IMR-90 (cell line): ENCODE measurements around the gene HEPHL1.

ENCODE experiments used
- BHLHE40 ChIP-seq: fragments of 150-350 bp; IDR thresholded peaks from 2 replicates; pipeline ENCODE4 v1.6.1; 2016; ENCODE audit warnings: mild to moderate bottlenecking, low read depth, low read length
- CEBPB ChIP-seq: IDR thresholded peaks from 2 replicates; pipeline ENCODE4 v1.6.1; 2012; ENCODE audit warnings: low read depth, low read length, improper control_type of control experiment
- CHD1 ChIP-seq: IDR thresholded peaks from 2 replicates; pipeline ENCODE4 v1.6.1; 2012; ENCODE audit warnings: low read depth, low read length, improper control_type of control experiment
- ELK1 ChIP-seq: fragments of 150-350 bp; IDR thresholded peaks from 2 replicates; pipeline ENCODE4 v1.6.1; 2016; ENCODE audit warnings: low read depth, mild to moderate bottlenecking, low read length, moderate library complexity, borderline replicate concordance
- FOS ChIP-seq: fragments of 150-350 bp; IDR thresholded peaks from 2 replicates; pipeline ENCODE4 v1.6.1; 2016; ENCODE audit warnings: low read depth, low read length
- MAFK ChIP-seq: IDR thresholded peaks from 2 replicates; pipeline ENCODE4 v1.6.1; 2012; ENCODE audit warnings: low read depth, low read length, improper control_type of control experiment
- MXI1 ChIP-seq: IDR thresholded peaks from 2 replicates; pipeline ENCODE4 v1.6.1; 2012; ENCODE audit warnings: low read depth, mild to moderate bottlenecking, low read length, moderate library complexity, borderline replicate concordance
- NFE2L2 ChIP-seq: fragments of 150-350 bp; IDR thresholded peaks from 2 replicates; pipeline ENCODE4 v1.6.1; 2016; ENCODE audit warnings: low read depth, mild to moderate bottlenecking, low read length
- POLR2A ChIP-seq: IDR thresholded peaks from 2 replicates; pipeline ENCODE4 v1.6.1; 2012; ENCODE audit warnings: mild to moderate bottlenecking, low read depth, low read length
- RAD21 ChIP-seq: IDR thresholded peaks from 2 replicates; pipeline ENCODE4 v1.6.1; 2012; ENCODE audit warnings: low read length, improper control_type of control experiment
- RFX5 ChIP-seq: IDR thresholded peaks from 2 replicates; pipeline ENCODE4 v1.8.0; 2012; ENCODE audit warnings: low read depth, mild to moderate bottlenecking, low read length, moderate library complexity
- SMC3 ChIP-seq: fragments of 150-350 bp; IDR thresholded peaks from 2 replicates; pipeline ENCODE4 v1.6.1; 2016; ENCODE audit warnings: low read depth, mild to moderate bottlenecking, antibody characterized with exemption, low read length, moderate library complexity
- USF2 ChIP-seq: fragments of 150-350 bp; IDR thresholded peaks from 2 replicates; pipeline ENCODE4 v1.6.1; 2017; ENCODE audit warnings: mild to moderate bottlenecking, antibody characterized with exemption, low read length, low read depth
- TF ChIP-seq, protein P1 (sequence below): conservative IDR thresholded peaks from 2 replicates; pipeline ENCODE4 v1.5.1; 2012; ENCODE audit warnings: mild to moderate bottlenecking, low read depth, low read length, improper control_type of control experiment

GRCh38 chr11:94132823-94133408 is 111.8 kb downstream of the HEPHL1 start:
- TF ChIP-seq, protein P1, sequence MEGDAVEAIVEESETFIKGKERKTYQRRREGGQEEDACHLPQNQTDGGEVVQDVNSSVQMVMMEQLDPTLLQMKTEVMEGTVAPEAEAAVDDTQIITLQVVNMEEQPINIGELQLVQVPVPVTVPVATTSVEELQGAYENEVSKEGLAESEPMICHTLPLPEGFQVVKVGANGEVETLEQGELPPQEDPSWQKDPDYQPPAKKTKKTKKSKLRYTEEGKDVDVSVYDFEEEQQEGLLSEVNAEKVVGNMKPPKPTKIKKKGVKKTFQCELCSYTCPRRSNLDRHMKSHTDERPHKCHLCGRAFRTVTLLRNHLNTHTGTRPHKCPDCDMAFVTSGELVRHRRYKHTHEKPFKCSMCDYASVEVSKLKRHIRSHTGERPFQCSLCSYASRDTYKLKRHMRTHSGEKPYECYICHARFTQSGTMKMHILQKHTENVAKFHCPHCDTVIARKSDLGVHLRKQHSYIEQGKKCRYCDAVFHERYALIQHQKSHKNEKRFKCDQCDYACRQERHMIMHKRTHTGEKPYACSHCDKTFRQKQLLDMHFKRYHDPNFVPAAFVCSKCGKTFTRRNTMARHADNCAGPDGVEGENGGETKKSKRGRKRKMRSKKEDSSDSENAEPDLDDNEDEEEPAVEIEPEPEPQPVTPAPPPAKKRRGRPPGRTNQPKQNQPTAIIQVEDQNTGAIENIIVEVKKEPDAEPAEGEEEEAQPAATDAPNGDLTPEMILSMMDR, result no peak
- TF ChIP-seq RAD21, result no peak
- no peak for TF ChIP-seq SMC3
- no peak for TF ChIP-seq POLR2A
- no peak for TF ChIP-seq MXI1
- TF ChIP-seq USF2, result no peak
- no peak for TF ChIP-seq MAFK
- no peak for TF ChIP-seq CEBPB
- no peak for TF ChIP-seq ELK1
- no peak for TF ChIP-seq BHLHE40
- no peak for TF ChIP-seq NFE2L2
- no peak for TF ChIP-seq CHD1
- TF ChIP-seq FOS, result no peak
- TF ChIP-seq RFX5, result no peak
